Breast epithelium (tissue), 4 donors: ENCODE measurements around the gene AKAIN1. TPM values are rescaled to one million over a fixed set of nuclear protein-coding genes. Genes with fewer than 3 reads are reported as not detected.

Experiments
- DNase-seq, 2 donors: peaks; one replicate each; pipeline ENCODE4 v3.0.0-alpha.2; 2019; ENCODE audit warnings: low spot score in 2 of 2
- H3K27ac ChIP-seq, 2 donors: fragments of 200-600 bp; sonication (generic) in 1 of 2; one replicate each; pipeline ENCODE4 v1.5.1; 2016 to 2019; ENCODE audit warnings: mild to moderate bottlenecking in 1 of 2
- H3K27me3 ChIP-seq, 2 donors: fragments of 200-600 bp; sonication (generic) in 1 of 2; one replicate each; pipeline versions ENCODE4 v1.5.1 to v1.6.0; 2017 to 2019; ENCODE audit warnings: control low read depth in 1 of 2, mild to moderate bottlenecking in 1 of 2
- H3K36me3 ChIP-seq: fragments of 200-600 bp; one replicate; pipeline ENCODE4 v1.5.1; 2019
- H3K4me1 ChIP-seq, 2 donors: fragments of 200-600 bp; sonication (generic); one replicate each; pipeline ENCODE4 v1.5.1; 2016 to 2019; ENCODE audit warnings: control low read depth in 1 of 2
- H3K4me3 ChIP-seq, 3 donors: fragments of 200-600 bp; sonication (generic); 1 replicate in 2 of 3; 2 replicates in 1 of 3; pipeline ENCODE4 v1.5.1; 2016 to 2019; ENCODE audit warnings: mild to moderate bottlenecking in 3 of 3, moderate library complexity in 2 of 3
- H3K9me3 ChIP-seq, 2 donors: fragments of 200-600 bp; sonication (generic) in 1 of 2; one replicate each; pipeline ENCODE4 v1.5.1; 2016 to 2019; ENCODE audit warnings: control low read depth in 1 of 2
- CTCF ChIP-seq, 3 donors: fragments of 450-650 bp; IDR thresholded peaks; one replicate each; pipeline ENCODE4 v1.5.1; 2016 to 2017; ENCODE audit warnings: antibody characterized with exemption in 3 of 3, mild to moderate bottlenecking in 3 of 3, moderate library complexity in 3 of 3
- POLR2A ChIP-seq: fragments of 450-650 bp; IDR thresholded peaks from one replicate; pipeline ENCODE4 v1.6.1; 2016; ENCODE audit warnings: antibody characterized with exemption, mild to moderate bottlenecking, moderate library complexity
- POLR2AphosphoS5 ChIP-seq, 3 donors: sonication (generic); formaldehyde crosslinking; IDR thresholded peaks; one replicate each; pipeline ENCODE4 v1.6.1; 2017; ENCODE audit warnings: antibody characterized with exemption in 3 of 3
- intact Hi-C: fragments of 100-400 bp; cut with DNase I; formaldehyde crosslinking; loops from one replicate; pipeline ENCODE4 v1.15.1; 2023; ENCODE audit warnings: low total_unique reads
- total RNA-seq, 3 donors: library from RNA; depleted of rRNA; stranded (reverse); fragments of >200 nt; gene quantifications; one replicate each; pipeline ENCODE4 v1.1.0, GENCODE V29; 2016

The AKAIN1 gene
- total RNA-seq, 3 donors from 2014 or later: not detected

GRCh38 chr18:5155218-5155906 lies 41.7 kb downstream of the AKAIN1 start:
- intact Hi-C loops: no loop called here
- no peak for DNase-seq
- Histone ChIP-seq H3K27me3 (peaks cover 0 to 12% of the 10 kb centered on the region in 2 donors), H3K4me1 (no peaks in the 10 kb centered on the region), H3K9me3 (no peaks in the 10 kb centered on the region), H3K4me3 (no peak overlapping the region), H3K27ac (no peak overlapping the region), H3K36me3 (no peaks in the 10 kb centered on the region)
- TF ChIP-seq POLR2A (no peak), CTCF (IDR thresholded peaks at IDR 0.05) (no peak), POLR2AphosphoS5 (IDR thresholded peaks at IDR 0.05) (no peak)

- TF ChIP-seq POLR2AphosphoS5 (IDR thresholded peaks at IDR 0.05) (no peak), CTCF (IDR thresholded peaks at IDR 0.05) (no peak), POLR2A (no peak)
- no peaks in the 10 kb centered on the region for H3K36me3 ChIP-seq
- DNase-seq: no peak
- no peaks in the 10 kb centered on the region for H3K9me3 ChIP-seq
- H3K4me3 ChIP-seq: no peak overlapping the region
- H3K27ac ChIP-seq: no peak overlapping the region
- H3K27me3 ChIP-seq: peaks cover 0 to 12% of the 10 kb centered on the region in 2 donors
- H3K4me1 ChIP-seq: no peaks in the 10 kb centered on the region
- intact Hi-C loops: no loop called here
These were observed 44.6 kb downstream of the AKAIN1 start for GRCh38 chr18:5152343-5153020.

GRCh38 chr18:5150894-5151293 lies 46.2 kb downstream of the AKAIN1 start:
- Histone ChIP-seq H3K27ac (no peak overlapping the region), H3K27me3 (peaks cover 0 to 12% of the 10 kb centered on the region in 2 donors), H3K4me1 (no peaks in the 10 kb centered on the region), H3K4me3 (no peak overlapping the region), H3K9me3 (no peaks in the 10 kb centered on the region), H3K36me3 (no peaks in the 10 kb centered on the region)
- DNase-seq: no peak
- intact Hi-C loops: no loop called here
- TF ChIP-seq CTCF (IDR thresholded peaks at IDR 0.05): no peak
- no peak for TF ChIP-seq POLR2A
- no peak for TF ChIP-seq POLR2AphosphoS5 (IDR thresholded peaks at IDR 0.05)

- TF ChIP-seq POLR2A (no peak), POLR2AphosphoS5 (IDR thresholded peaks at IDR 0.05) (no peak), CTCF (IDR thresholded peaks at IDR 0.05) (no peak)
- H3K27me3 ChIP-seq: no peaks in the 10 kb centered on the region
- no peak overlapping the region for H3K4me3 ChIP-seq
- no peaks in the 10 kb centered on the region for H3K4me1 ChIP-seq
- H3K27ac ChIP-seq: no peak overlapping the region
- no peak for DNase-seq
- no peaks in the 10 kb centered on the region for H3K9me3 ChIP-seq
- intact Hi-C loops: loop anchor here (10.0 kb wide), 1 partner anchor 61 kb away; no protein-coding TSS in a partner anchor
- H3K36me3 ChIP-seq: no peaks in the 10 kb centered on the region
These were observed 51.0 kb downstream of the AKAIN1 start for GRCh38 chr18:5146093-5146492.

GRCh38 chr18:5145168-5145825 lies 51.8 kb downstream of the AKAIN1 start:
- intact Hi-C loops: loop anchor here (10.0 kb wide), 1 partner anchor 60 kb away; no protein-coding TSS in a partner anchor
- Histone ChIP-seq H3K4me3 (no peak overlapping the region), H3K36me3 (no peaks in the 10 kb centered on the region), H3K4me1 (no peaks in the 10 kb centered on the region), H3K27ac (no peak overlapping the region), H3K27me3 (no peaks in the 10 kb centered on the region), H3K9me3 (no peaks in the 10 kb centered on the region)
- no peak for TF ChIP-seq CTCF (IDR thresholded peaks at IDR 0.05)
- DNase-seq: no peak
